Fibroblast of the conjunctiva (primary cell): ENCODE measurements around the gene PIEZO2.
"Not testable (repeated sequence)": the region's sequence is repeated elsewhere in the genome, so short reads cannot be mapped to it uniquely, and the experiment has no call there.

ENCODE experiments used
- DNase-seq: peaks from one replicate; pipeline ENCODE4 v3.0.0-alpha.2; 2010; ENCODE audit warnings: low read depth

PIEZO2 gene

DNA sequence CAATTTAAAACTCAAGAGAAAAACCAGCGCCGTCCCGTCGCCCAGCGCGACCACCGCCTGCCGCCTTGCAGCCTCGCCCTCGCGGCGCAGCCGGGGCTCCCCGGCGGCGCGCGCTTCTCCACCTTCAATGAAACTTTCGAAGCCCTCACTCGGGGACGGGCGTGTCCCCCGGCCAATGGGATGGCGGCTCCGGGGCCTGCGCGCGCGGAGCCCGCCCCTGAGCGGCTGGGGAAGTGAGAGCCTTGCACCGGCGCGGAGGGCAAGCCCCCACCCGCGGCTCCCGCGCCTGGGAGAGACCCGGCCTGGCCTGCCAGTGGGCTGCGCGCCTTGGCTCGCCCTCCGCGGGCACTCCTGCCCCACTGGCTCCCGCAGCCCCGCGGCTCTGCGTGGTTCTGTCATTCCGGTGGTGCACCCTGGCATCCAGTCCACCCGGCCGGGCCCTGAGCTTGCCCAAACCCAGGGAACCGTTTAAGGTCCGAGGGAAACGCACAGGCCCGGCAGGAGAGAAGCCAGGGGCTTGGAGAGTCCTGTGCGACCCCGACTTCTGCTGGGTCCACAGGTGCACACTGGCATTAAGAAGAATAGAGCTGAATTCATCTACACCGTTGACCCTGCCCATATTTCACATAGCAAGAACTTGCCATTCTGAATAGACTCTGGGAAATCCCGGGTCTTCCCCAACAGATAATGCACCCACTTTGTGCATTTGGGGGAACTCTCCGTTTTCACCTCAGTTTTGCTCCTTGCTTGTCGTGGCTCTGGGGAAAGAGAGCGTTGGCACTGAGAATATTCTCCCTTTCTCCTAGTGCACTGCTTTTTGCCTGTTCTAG is at the start of gene PIEZO2:
Gene PIEZO2 (minus strand): TSS at position 129 of the 830 bp plus-strand sequence. CDS start 981 bp downstream, outside the sequence.
- no peak for DNase-seq

DNA sequence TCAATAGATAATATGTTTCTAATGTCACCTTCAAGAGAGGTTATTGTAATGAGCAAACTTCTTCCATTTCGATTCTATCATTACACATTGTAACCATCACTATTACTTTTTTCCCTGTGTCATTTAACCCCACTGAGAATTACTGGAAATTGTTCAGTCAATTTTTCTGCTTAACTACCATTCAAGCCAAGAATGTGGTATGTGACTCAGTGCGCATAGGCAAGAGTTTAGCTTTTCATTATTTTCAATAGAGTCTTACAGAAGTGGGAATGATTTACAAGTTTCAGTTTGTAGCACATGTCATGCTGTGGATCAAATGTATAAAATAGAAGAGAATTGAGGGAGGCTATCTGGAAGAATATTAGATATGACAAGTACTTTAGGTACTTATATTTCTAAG is 34.3 kb upstream of the PIEZO2 start:
- no peak for DNase-seq

DNA sequence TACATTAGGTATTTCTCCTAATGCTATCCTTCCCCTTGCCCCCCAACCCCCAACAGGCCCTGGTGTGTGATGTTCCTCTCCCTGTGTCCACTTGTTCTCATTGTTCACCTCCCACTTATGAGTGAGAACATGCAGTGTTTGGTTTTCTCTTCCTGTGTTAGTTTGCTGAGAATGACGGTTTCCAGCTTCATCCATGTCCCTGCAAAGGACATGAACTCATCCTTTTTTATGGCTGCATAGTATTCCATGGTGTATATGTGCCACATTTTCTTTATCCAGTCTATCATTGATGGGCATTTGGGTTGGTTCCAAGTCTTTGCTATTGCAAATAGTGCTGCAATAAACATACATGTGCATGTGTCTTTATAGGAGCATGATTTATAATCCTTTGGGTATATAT is 32.3 kb upstream of the PIEZO2 start:
- not testable (repeated sequence) for DNase-seq

DNA sequence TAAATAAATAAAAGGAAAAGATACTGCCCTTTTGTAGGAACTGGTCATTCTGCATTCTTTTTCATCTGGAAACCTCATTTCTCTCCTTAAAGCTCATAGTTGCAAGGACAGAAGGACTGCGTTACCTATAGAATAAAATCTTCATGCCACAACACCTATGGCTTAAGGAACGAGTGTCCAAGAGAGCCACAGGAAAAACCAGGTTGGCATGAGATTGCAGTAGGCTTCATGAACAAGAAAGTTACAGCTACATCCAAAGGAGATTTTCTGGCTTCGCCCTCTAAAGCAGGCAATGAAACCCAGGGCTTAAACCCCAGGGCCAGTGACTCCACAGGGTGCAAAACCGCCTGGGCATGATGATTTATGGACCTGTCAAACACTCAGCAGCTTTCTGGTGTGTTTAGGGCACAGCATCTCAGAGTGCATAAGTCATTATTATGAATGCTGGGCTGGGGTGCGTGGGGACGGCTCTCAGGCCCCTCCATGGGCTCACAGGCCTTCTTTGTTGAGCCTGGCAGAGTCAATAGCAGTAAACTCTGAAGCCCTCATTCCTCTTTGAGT is 30.7 kb upstream of the PIEZO2 start:
- DNase-seq: no peak

DNA sequence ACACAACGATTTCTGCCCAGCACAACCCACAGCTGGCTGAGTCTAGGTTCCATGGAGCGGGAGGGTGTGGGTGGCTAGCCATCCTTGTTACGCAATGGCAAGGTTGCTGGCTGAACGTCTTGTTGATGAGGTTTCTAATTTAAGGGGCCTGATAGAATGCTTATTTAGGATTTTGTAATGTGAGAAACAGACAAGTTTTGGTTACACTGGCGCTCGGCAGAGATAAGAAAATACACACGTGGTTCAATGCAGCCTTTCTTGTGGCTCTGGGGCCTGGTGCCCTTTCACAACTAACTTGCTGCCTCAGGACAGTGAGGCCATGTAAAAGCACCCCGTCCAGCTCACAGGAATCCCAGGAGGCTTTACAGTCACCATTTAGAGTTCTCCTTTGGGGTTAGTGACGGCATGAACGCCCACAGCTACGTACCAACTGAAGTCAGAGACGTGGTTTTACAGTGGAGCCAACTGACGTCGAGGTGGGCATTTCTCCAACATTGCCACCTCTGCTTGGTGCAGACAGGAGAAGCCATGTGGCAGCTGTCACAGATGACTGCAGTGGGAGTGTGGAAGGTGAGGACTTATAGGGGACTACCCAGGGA is 29.7 kb upstream of the PIEZO2 start:
- DNase-seq: peak; percentile 29

DNA sequence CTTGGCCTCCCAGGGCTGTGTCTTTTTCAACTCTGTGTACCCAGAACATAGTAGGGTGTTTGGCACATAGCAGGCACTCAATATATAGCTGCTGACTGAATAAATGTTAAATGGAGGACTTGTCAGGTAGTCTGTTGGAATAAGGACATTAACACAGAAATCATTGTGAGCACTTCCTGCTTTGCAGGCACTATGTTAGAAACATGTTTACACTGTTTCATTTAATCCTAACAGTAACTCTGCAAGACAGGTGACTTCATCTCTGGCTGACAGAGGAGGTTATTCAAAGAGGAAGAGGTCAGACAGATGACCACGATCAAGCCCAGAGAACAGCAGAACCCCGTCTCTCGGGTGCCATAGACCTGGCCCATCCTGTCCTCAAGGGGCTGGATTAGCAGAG is 28.0 kb upstream of the PIEZO2 start:
- DNase-seq: no peak

DNA sequence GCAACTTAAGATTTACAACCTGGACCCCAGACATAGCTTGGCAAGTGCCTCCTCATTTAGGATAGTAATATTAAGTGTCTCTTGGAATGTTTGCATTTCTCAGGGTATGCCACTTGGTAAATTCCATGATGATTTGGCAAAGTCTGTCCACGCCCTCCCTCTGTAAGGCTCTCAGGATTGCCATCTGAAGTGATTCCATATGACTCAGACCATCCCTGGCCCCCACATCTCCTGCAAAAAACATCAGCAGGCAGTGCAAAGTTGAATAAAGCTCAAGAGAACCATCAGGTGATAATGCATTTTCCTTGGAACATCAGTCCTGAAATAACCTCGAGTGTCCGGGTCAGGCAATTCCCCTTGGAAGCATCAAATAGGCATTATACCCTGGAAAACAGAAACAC is 27.1 kb upstream of the PIEZO2 start:
- DNase-seq: no peak

DNA sequence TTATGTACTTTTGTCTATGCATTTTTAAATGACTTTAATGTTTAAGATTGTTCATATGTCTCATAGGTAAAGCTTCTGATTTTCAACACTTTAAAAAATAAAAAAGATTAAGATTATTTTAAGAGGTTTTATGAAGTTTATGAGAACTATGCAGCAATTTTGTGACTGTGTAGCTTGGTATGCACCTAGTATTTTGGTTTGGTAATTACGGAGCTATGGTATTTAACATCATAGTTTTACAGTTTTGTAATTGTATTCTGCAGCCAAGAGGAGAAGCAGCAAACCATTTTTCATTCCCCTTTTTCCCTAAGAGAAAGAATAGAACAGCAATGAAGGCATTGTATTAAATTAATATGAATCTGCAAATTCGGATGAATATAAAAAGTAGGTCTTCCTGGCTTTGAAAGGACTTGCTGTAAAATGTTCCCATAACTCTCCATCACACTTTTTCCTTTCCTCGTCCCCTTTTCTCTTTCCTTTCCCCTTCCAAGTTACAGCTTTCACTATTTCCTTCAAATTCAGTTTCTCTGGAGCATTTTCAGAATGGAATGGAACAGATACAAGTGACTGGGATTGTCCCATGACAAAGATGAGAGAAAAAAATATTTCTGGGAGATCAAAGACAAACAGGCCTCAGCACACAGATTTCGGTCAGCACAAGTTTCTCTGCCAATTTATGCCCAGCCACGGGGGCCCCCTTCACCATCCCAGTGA is 26.1 kb upstream of the PIEZO2 start:
- no peak for DNase-seq

DNA sequence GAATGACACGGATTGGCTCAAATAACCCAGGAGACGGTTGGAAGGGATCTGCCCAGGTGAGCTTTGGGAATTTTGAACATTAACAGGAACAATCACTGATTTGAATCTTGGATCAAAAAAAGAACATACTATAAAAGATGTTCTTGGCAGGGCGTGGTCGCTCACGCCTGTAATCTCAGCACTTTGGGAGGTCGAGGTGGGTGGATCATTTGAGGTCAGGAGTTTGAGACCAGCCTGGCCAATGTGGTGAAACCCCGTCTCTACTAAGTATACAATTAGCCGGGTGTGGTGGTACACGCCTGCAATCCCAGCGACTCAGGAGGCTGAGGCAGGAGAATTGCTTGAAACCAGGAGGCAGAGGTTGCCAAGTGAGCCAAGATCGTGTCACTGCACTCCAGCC is 24.8 kb upstream of the PIEZO2 start:
- DNase-seq: not testable (repeated sequence)

DNA sequence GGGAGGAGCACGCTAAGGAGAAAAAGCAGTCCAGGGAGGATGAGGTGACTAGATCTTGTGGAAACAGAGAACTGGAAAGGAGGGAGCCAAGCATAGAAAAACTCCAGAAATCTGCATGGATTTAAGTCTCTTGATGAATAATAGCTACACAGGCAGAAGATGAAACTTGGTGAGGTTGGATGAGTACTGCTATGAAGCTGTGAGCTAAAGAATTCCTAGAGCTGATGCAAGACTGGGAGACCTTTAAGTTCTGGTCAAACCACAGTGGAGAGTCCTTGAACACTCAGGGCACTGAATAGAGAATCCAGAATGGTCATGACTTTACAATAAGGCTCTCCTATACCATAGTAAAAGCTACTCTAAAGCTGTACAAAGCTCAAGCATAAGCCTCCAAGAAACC is 18.4 kb upstream of the PIEZO2 start:
- no peak for DNase-seq

DNA sequence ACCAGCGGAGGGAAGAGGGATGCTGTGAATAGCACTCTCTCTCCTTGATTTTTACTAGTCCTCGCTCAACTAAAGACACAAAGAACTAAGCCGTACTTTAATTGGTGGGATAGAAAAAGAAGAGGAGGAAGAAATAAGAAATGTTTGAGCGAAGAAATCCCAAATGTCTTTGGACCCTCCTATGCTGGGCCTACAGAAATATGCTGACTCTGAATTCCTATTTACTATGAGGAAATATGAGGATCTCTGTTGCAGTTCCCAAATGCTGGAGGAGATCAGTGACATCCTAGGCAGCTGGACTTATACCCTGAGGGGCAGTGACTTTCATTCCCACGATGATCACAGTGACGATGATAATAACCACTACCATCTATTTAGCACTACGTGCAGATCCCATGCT is 16.6 kb upstream of the PIEZO2 start:
- no peak for DNase-seq

DNA sequence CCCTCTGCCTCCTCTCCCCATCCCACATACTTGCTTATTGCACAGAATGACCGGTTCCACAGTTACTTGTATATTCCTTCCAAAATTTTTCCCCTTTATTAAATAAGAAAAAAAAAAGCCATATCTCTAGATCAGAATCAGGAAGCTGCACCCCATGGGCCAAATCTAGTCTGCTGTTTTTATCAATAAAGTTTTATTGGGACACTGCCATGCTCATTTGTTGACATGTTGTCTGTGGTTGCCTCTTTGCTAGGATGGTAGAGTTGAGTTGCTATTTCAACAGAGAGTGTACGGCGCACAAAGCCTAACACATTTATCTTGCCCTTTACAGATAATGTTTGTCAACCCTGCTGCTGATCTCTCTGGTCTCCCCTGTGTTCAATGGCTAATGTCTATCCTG is 15.8 kb upstream of the PIEZO2 start:
- no peak for DNase-seq

DNA sequence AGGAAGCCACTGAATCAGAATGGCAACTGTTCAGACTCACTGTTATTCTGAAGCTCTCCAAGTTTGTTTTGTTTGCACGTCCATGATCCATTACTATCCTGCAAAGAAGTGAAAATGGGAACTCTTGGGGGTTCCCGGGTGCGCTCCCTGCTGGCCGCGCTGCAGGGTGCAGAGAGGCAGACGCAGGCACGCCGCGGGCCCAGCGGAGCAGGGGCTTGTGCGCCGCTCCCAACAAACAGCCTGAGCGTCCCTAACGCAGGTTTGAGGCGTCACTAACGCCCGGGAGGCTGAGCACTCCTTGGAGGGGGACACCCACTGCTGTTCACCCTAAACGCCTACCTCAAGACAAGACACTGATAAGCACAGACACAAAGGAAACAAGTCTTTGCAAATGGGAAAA is 14.3 kb upstream of the PIEZO2 start:
- DNase-seq: no peak

DNA sequence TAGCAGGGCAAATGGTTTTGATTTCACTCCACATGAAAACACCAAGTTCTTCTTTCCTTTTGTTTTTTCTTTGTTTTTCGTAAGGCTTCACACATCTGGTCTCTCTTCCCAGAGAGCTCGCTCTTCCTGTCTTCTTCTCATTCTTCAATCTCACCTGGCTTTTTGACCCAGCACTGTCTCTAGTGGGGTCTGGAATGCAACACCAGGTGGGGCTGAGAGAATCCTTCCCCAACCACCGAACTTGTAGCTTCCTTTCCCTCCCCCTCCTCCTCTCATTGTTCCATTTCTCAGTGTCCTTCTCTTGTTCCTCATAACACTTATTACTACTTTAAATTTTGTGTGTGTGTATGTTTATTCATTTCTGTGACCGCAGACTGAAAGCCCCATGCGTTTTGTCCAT is 13.5 kb upstream of the PIEZO2 start:
- DNase-seq: no peak

DNA sequence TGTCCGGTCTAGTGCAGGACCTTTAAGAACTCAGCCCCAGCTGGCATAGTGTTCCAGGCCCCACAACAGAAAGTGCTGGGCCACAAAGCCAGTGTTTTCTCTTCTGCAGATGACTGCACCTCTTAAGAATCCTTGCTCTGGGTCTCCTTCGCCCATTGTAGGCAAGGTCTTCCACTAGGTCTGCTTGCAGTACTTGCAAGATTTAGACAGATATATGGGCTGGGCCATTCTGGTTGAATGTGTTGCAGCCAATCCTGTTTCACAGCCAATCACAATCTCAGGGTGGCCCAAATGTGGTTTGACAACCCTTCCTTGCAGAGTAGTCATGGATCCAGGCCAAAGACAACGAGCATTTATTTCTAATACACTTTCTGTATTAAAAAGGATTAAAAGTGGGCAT is 13.1 kb upstream of the PIEZO2 start:
- no peak for DNase-seq

DNA sequence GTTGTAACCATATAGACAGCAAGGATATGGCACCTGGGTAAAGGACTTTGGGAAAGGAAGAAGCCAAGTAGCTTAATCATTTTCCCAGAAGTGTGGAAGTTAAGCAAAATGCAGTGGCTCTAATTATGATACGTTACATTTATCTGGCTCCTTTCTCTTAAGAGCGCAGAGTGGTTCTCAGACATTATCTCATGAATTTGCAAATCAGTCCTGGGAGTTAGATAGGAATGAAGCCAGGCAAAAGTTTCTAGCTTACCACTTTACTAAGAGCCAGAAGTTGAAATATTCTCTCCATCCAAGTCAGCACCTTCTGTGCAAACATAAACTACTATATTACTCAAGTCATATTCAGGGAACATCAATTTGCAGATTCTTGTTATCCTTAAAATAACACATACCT is 10.9 kb upstream of the PIEZO2 start:
- no peak for DNase-seq

DNA sequence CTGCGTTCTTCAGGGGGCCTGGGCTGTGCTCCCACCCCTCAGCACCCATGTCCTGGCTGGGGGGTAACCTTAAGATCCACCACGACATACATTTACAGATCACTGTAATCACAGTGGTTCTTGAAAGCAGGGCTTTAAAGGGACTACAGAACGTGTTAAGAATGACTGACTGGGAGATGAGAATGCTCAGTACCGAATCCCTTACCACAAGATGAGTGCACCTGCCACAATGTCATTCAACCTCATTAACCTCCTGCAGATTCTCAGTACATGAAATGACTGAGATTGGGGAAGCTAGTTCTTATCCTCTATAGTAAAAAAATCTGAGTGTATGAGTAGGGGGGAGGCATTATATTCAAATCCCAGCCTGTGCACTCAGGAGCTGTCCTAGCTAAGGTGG is 10.5 kb upstream of the PIEZO2 start:
- DNase-seq: no peak

DNA sequence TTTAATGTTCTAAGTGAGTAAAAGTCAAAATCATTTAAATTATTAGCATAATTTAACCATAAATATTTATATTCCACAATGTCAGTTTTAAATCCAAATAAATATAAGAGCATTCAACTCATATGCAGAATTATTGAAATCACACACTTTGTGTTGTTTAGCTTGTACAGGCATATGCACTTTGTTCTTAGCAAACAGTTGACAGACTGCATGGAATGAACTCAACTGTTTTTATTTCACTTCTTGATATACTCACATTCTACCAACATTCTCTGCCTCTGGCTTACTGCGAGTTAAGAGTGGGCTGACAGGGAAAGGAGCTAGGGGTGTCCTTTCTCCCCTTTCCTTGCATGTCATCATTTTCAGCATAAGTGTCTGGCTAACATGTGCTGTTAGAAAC is 7.6 kb upstream of the PIEZO2 start:
- DNase-seq: no peak

DNA sequence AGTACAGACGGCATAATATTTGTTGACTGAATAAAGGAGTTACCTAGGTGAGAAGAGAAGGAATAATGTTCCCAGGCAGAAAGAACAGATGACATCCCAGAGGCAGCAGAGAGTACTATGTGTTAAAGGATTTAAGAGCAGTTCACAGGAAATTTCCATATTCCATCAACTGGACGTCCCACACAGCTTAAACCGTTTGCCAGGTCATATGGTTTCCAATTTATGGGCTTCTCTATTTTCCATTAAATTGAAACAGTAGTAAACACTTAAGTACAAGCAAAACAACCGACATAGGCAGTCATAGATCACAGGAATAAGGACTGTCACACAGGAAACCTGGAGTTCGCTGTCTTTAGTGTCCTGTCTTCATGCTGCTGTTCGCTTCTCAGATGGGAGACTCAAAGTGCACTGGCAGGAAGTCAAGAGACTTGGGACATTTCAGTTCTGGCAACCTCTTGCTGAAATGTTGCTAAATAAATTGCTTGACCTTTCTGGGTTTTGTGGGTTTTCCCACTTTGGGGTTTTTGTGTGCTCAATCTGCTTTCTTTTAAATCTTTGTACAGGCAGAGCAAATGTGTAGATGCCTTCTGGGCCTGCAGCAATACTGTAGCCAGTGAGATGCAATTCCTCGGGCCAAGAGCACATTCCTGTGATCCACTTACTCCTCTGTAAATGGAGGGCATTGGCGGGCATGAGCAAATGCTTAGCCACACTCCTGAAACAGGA is 5.8 kb upstream of the PIEZO2 start:
- DNase-seq: no peak

DNA sequence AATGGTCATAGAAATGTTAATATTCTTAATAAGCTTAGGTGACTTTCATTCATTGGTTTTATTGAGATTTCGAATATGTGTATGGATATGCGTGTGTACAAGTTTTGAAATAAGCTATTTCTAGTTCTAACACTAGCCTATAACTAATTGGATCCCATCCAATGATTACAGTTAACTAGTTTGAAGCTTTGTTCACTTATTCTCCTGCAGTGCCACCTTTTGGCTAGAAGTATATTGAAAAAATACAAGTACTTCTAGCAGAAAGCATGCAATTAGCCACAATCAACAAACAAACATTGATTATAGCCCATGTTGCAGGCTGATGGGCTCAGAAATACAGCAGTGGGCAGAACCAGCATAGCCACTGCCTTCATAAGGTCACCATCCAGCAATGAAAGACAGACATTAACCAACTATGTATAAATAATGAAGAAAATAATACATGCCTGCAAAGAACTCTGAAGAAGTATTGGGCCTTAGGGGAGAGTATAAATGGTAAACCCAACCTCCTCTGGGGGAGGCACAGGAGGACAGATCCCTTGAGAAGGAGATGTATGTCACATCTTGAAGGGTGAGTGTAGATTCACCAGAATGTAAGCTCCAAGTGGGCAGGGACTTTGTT is 5.1 kb upstream of the PIEZO2 start:
- peak; percentile 47 for DNase-seq

DNA sequence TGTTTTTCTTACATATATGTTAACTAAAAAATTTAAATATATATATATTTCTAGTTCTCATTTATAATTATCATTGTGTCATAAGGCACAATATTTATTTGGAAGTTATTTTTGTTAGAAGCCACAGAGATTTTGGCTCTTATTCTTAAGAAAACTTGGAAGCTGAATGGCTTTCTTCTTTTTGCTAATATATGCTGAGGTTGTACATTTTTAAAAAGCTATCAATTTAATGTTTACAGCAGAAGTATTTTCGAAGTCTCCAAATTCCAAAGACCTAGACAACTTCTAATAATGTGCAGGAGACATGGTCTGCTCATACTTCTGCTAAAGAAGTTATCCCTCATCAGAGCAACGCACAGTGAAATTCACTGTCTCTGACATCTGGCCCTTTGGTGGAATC is 3.7 kb upstream of the PIEZO2 start:
- DNase-seq: no peak

DNA sequence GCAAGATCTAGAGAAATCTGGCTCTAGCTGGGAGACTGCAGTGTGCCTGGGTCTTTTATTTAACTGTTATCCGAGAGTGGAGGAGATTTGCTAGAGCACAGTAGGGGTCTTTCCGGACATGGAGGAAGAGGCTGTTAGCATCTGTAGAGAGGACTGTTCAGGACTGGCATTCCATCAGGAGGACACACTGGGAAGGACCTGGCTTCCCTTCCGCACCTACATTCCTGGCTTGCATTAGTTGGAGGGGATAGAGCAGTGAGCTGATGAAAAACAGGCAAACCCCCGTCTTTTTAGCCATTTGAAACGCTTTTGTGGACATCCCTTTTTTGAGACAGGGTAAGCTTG is 874 bp upstream of the PIEZO2 start:
- no peak for DNase-seq
